Stimulated activated effector memory CD8-positive, alpha-beta T cell treated with anti-CD3 and anti-CD28 coated beads, Interleukin-12 subunit alpha, Interleukin-12 subunit beta, amount 100 ng/mL, for 72 hours (primary cell): ENCODE measurements around the gene IFNA13.

Experiments used
- ATAC-seq: fragments of 150-1000 bp; cut with Tn5 transposase; 2 replicates; pipeline ENCODE4 v1.10.0; 2021
- DNase-seq, 2 donors: peaks; one replicate each; pipeline ENCODE4 v3.0.0; 2021 to 2022; ENCODE audit warnings: low spot score in 2 of 2
- H3K27ac Mint-ChIP-seq: one replicate; pipeline ENCODE4 v1.8.0; 2022; ENCODE audit warnings: mild to moderate bottlenecking, mixed read lengths
- H3K36me3 Mint-ChIP-seq: one replicate; pipeline ENCODE4 v1.8.0; 2022; ENCODE audit warnings: mild to moderate bottlenecking, mixed read lengths
- H3K4me1 Mint-ChIP-seq: one replicate; pipeline ENCODE4 v1.8.0; 2022; ENCODE audit warnings: mixed read lengths
- H3K4me3 Mint-ChIP-seq: one replicate; pipeline ENCODE4 v1.8.0; 2022; ENCODE audit warnings: mild to moderate bottlenecking, mixed read lengths
- H3K9me3 Mint-ChIP-seq: one replicate; pipeline ENCODE4 v1.8.0; 2022; ENCODE audit warnings: mixed read lengths

IFNA13 gene

GRCh38 chr9:21367957-21368356 is at the start of gene IFNA13:
Gene IFNA13, minus strand, starts transcription at chr9:21368057. Its CDS starts 47 bp downstream, at chr9:21368010.
- Mint-ChIP-seq H3K27ac (no peak within 1 kb of the TSS), H3K9me3 (no peaks in the 10 kb centered on the region), H3K4me1 (no peaks in the 10 kb centered on the region), H3K4me3 (no peak within 1 kb of the TSS), H3K36me3 (no peaks in the 10 kb centered on the region)
- ATAC-seq: no peak
- DNase-seq: no peak

GRCh38 chr9:21415493-21416267 is 47.8 kb upstream of the IFNA13 start:
- Mint-ChIP-seq H3K36me3 (no peaks in the 10 kb centered on the region), H3K9me3 (no peaks in the 10 kb centered on the region), H3K27ac (no peak overlapping the region), H3K4me3 (no peak overlapping the region), H3K4me1 (no peaks in the 10 kb centered on the region)
- DNase-seq (no peak), ATAC-seq (no peak)

GRCh38 chr9:21414220-21414940 is 46.5 kb upstream of the IFNA13 start:
- ATAC-seq (no peak), DNase-seq (no peak)
- Mint-ChIP-seq H3K4me1 (no peaks in the 10 kb centered on the region), H3K4me3 (no peak overlapping the region), H3K9me3 (no peaks in the 10 kb centered on the region), H3K27ac (no peak overlapping the region), H3K36me3 (no peaks in the 10 kb centered on the region)

DNA sequence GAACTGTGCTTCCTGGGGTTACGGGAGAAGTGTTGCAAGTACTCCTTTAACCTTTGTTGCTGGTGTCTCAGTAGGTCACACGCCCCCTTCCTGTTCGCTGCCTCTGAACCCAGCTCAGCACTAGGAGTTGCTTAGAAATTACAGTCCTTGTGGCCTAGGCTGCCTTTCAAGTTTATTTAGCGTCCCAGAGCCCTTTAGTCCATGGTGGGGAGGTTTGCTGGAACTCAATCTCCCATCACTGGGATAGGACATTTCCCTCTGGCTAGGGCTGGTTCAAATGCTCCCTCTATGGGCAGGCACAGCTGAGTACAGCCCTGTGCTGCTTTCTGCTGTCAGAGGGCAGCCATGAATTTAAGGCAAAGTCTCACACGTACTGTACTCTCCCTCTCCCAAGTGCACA is 45.8 kb upstream of the IFNA13 start:
- H3K4me1 Mint-ChIP-seq: no peaks in the 10 kb centered on the region
- no peaks in the 10 kb centered on the region for H3K9me3 Mint-ChIP-seq
- no peak overlapping the region for H3K4me3 Mint-ChIP-seq
- H3K27ac Mint-ChIP-seq: no peak overlapping the region
- DNase-seq (no peak), ATAC-seq (peak; percentile 66)
- H3K36me3 Mint-ChIP-seq: no peaks in the 10 kb centered on the region

GRCh38 chr9:21413151-21413550 is 45.3 kb upstream of the IFNA13 start:
- Mint-ChIP-seq H3K27ac (no peak overlapping the region), H3K4me1 (no peaks in the 10 kb centered on the region), H3K4me3 (no peak overlapping the region), H3K9me3 (no peaks in the 10 kb centered on the region), H3K36me3 (no peaks in the 10 kb centered on the region)
- ATAC-seq (no peak), DNase-seq (no peak)

GRCh38 chr9:21412107-21412506 is 44.2 kb upstream of the IFNA13 start:
- Mint-ChIP-seq H3K9me3 (no peaks in the 10 kb centered on the region), H3K4me1 (no peaks in the 10 kb centered on the region), H3K36me3 (no peaks in the 10 kb centered on the region), H3K27ac (no peak overlapping the region), H3K4me3 (no peak overlapping the region)
- ATAC-seq: no peak
- no peak for DNase-seq

DNA sequence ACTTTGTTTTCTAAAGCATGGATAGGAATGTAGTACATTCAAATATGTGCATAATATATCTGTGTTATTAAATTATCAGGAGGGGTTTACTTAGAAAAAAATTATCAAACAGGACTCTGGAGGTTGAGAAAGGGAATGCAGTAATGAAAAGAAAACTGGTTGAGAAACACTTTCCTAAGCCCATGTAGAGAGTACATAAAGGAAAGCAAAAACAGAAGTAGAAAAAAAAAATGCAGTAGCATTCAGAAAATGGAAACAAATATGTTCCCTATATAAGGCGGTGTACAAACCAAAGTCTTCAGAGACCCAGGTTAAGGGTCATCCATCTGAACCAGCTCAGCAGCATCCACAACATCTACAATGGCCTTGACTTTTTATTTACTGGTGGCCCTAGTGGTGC is 41.0 kb upstream of the IFNA13 start, which contains the start of gene IFNA8:
TSS of gene IFNA8 (plus strand) at position 301 of the 400 bp plus-strand sequence. CDS start at position 361, 60 bp downstream.
- H3K27ac Mint-ChIP-seq: no peak within 1 kb of the TSS
- no peaks in the 10 kb centered on the region for H3K36me3 Mint-ChIP-seq
- H3K4me3 Mint-ChIP-seq: no peak within 1 kb of the TSS
- ATAC-seq (no peak), DNase-seq (no peak)
- H3K9me3 Mint-ChIP-seq: no peaks in the 10 kb centered on the region
- H3K4me1 Mint-ChIP-seq: no peaks in the 10 kb centered on the region

GRCh38 chr9:21404146-21404545 is 36.3 kb upstream of the IFNA13 start:
- no peak for DNase-seq
- no peaks in the 10 kb centered on the region for H3K36me3 Mint-ChIP-seq
- no peak overlapping the region for H3K27ac Mint-ChIP-seq
- H3K4me1 Mint-ChIP-seq: no peaks in the 10 kb centered on the region
- no peak overlapping the region for H3K4me3 Mint-ChIP-seq
- ATAC-seq: no peak
- no peaks in the 10 kb centered on the region for H3K9me3 Mint-ChIP-seq

- ATAC-seq: peak; percentile 45
- peak overlapping the region; percentile 37 for H3K4me3 Mint-ChIP-seq
- no peak for DNase-seq
- no peak overlapping the region for H3K27ac Mint-ChIP-seq
- H3K36me3 Mint-ChIP-seq: no peaks in the 10 kb centered on the region
- H3K4me1 Mint-ChIP-seq: no peaks in the 10 kb centered on the region
- no peaks in the 10 kb centered on the region for H3K9me3 Mint-ChIP-seq
Measured at GRCh38 chr9:21402386-21403251, 34.8 kb upstream of the IFNA13 start.

GRCh38 chr9:21399956-21400355 is 32.1 kb upstream of the IFNA13 start:
- H3K9me3 Mint-ChIP-seq: no peaks in the 10 kb centered on the region
- ATAC-seq (no peak), DNase-seq (no peak)
- no peak overlapping the region for H3K27ac Mint-ChIP-seq
- H3K4me3 Mint-ChIP-seq: no peak overlapping the region
- H3K4me1 Mint-ChIP-seq: peaks cover 11% of the 10 kb centered on the region
- no peaks in the 10 kb centered on the region for H3K36me3 Mint-ChIP-seq

DNA sequence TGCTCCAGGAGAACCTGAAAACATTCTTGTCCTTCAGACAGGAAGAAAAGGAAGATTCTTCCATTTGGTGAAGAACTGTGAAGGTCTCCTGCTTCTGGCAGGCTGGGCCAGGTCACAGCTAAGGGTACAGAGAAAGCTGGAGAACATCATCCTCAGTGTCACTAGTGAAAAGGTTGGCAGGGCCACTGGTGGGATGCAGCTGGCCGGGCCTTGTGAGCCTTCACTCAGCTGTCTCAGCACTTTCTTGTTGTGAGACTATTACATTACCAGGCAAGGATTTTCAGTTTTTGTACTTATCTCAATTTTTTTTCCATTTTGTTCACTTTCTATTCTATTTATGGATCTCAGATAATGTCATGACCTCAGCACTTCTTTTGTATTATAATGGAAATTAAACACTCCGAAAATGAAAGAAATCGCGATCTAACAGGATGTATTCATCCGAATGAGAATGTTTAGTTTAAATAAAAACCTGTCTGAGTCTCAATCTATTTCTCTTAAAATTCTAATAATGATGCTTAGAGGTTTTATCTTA is 31.2 kb upstream of the IFNA13 start:
- H3K4me1 Mint-ChIP-seq: peaks cover 11% of the 10 kb centered on the region

GRCh38 chr9:21395778-21396717 is 28.2 kb upstream of the IFNA13 start:
- Mint-ChIP-seq H3K9me3 (no peaks in the 10 kb centered on the region), H3K36me3 (no peaks in the 10 kb centered on the region), H3K4me1 (peaks cover 11% of the 10 kb centered on the region), H3K4me3 (peak overlapping the region; percentile 65), H3K27ac (peak overlapping the region; percentile 6)
- DNase-seq: peak; percentile 36 to 79
- peak; percentile 84 for ATAC-seq

More for the DNA sequence above, 31.2 kb upstream of the IFNA13 start:
- ATAC-seq (no peak), DNase-seq (no peak)
- H3K36me3 Mint-ChIP-seq: no peaks in the 10 kb centered on the region
- H3K9me3 Mint-ChIP-seq: no peaks in the 10 kb centered on the region
- no peak overlapping the region for H3K27ac Mint-ChIP-seq
- no peak overlapping the region for H3K4me3 Mint-ChIP-seq

GRCh38 chr9:21392270-21392669 is 24.4 kb upstream of the IFNA13 start:
- no peak overlapping the region for H3K4me3 Mint-ChIP-seq
- no peaks in the 10 kb centered on the region for H3K36me3 Mint-ChIP-seq
- no peaks in the 10 kb centered on the region for H3K9me3 Mint-ChIP-seq
- peak; percentile 72 for ATAC-seq
- peaks cover 11% of the 10 kb centered on the region for H3K4me1 Mint-ChIP-seq
- H3K27ac Mint-ChIP-seq: no peak overlapping the region
- DNase-seq: no peak

GRCh38 chr9:21385131-21385670 is 17.3 kb upstream of the IFNA13 start, which contains the start of gene IFNA2:
Gene IFNA2, minus strand, starts transcription at chr9:21385398. Its CDS starts 69 bp downstream, at chr9:21385329.
- Mint-ChIP-seq H3K36me3 (no peaks in the 10 kb centered on the region), H3K9me3 (no peaks in the 10 kb centered on the region), H3K4me1 (peaks cover 16% of the 10 kb centered on the region), H3K27ac (no peak within 1 kb of the TSS), H3K4me3 (no peak within 1 kb of the TSS)
- DNase-seq (no peak), ATAC-seq (no peak)
